HG03280 (cell line): ENCODE measurements around the gene SLC35B2.
A peak's percentile ranks its signal among the peaks of the same experiment; 100 is the strongest.

Source experiments
- ATAC-seq: cut with Tn5 transposase; IDR thresholded peaks from one replicate; pipeline ENCODE4 v1.9.1; 2021; ENCODE audit warnings: mild to moderate bottlenecking, moderate library complexity; ENCODE audit not compliant: unreplicated experiment

The SLC35B2 gene

DNA sequence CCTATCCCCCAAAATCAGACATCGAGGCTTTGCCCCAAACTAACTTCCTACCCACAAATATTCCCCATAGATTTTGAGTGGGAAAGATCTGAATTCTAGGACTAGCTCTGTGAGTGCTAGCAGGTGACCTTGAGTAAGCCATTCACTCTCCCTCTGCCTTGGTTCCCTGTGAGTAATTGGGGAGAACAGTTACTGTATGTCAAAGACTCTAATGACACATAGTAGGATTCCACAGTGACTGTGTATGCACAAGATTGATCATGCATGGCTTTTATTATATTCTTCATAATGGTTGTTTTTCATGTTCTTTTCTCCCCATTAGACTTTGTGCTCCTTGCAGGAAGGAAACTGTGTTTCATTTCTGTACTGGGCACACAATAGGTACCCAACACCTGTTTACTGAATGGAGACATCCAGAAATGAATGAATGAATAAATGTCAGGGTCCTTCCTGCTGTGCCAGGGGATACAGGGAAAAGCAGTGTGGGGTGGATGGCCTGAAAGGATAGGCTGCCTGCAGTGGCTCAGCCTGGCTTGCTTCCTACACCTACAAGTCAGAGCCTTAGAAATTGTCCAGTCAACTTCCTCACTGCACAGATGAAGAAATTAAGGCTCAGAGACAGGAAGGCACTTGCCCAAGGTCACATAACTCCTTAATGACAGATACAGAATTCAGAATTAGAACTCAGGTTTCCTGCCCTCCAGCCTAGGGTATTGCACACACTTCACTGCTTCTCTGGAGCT is 12.0 kb upstream of the SLC35B2 start:
- ATAC-seq, result no peak

DNA sequence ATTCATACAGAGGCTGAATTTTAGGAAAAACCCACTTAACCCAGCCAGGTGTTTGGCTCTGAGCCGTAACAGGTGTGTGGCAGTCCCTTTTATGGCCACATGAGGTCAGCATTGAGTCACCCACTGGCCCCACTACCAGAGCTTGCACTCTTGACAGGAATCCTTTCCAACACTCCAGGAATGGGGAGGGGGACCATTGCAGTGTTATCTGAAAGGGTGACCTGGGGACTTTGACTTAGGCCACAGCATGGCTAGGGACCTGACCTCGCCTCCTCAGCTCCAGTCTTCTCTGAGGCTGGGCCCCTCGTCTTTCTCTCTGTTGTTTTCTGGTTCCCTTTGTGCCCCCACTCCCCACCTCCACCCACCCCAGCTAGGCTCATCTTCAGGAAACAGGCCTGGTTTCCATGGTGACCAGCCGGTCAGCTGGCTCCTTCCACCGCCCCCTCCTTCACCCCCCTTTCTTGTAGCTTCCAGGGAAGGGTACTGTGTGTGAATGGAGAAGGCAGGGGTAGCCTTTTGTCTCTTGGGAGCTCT is 10.8 kb upstream of the SLC35B2 start:
- no peak for ATAC-seq

DNA sequence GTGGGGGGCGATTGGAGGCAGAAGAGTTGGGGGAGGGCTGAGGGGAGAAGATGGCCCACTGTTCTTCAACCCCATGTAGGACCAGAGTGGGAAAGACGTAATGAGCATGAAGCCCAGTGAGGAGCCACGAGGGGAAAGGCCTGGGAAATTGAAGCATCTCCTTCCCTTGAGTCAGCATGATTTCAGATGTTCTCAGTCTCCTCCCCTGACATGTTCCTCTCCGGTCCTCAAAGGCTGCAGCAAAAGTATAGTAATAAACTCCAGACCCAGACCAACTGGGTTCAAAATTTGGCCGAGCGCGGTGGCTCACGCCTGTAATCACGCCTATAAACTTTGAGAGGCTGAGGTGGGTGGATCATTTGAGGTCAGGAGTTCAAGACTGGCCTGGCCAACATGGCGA is 9.9 kb upstream of the SLC35B2 start:
- ATAC-seq, result no peak

DNA sequence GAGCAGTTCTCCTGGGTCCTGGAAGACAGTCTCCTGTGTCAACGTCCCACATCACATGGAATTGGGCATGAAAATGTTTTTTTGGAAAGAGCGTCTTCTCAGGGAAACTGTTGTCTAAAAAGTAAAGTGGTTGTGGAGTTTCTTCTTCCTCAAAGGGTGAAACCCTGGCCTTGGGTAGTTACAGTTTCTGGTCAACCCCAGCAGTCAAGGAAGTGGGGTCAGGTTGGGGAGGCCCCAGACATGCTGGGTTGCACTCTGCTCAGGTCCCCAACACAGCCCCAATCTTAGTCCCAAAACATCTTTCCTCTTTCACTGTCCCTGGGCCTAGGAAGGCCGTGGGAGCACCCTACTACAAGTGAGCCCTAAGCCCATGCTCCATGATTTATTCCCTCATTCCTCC is 9.0 kb upstream of the SLC35B2 start:
- ATAC-seq, result peak; percentile 35

DNA sequence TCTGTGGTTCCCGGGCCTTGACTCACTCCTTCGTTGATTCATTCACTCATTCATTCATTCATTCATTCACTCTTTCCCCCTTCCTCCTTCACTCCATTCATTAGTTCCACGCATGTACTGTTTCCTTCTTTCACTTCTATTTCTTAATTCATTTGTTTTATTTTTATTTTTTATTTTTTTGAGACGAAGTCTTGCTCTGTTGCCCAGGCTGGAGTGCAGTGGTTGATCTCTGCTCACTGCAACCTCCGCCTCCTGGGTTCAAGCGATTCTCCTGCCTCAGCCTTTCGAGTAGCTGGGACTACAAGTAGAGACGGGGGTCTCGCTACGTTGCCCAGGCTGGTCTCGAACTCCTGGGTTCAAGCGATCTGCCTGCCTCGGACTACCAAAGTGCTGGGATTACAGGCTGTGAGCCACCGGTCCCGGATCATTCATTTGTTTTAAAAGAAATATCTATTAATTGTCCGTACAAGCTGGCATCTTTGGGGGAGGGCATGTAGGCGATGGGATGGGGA is 8.4 kb upstream of the SLC35B2 start:
- no peak for ATAC-seq

DNA sequence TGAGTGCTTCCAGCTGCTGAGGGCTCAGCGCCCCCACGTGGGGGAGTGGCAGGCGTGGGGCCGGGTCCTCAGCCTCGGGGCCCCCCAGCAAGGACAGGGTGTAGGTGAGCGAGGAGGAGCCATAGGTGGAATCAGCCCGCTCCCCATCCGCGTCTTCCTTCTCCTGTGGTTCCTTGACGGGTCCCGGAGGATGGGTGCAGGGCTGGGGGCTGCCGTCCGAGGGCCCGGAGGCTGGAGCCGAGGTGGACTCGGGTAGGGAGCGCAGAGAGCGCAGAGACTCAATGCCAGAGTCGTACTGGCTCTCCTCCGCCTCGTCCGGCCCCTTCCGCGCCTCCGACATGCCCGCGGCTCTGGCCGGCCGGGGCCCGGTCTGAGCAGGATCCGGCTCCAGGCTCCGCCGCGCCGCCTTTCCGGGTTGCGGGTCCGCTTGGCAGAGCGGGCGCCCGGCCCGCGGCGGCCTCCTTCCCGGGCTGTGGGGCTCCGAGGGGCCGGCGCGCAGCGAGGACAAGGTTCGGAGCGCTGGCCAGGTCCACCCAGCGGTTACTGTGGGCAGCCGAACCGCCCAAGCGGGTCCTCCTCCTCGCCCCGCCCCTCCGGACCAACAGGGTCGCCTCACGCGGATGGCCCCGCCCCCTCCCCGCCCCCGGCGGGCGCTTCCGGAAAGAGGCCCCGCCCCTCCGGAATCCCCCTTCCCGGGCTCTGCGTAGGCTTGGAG is 7.8 kb upstream of the SLC35B2 start, which contains the start of gene NFKBIE:
Gene NFKBIE (minus strand): TSS at position 545 of the 715 bp plus-strand sequence. CDS start 205 bp downstream, at position 340.
- ATAC-seq, result peak; percentile 45

DNA sequence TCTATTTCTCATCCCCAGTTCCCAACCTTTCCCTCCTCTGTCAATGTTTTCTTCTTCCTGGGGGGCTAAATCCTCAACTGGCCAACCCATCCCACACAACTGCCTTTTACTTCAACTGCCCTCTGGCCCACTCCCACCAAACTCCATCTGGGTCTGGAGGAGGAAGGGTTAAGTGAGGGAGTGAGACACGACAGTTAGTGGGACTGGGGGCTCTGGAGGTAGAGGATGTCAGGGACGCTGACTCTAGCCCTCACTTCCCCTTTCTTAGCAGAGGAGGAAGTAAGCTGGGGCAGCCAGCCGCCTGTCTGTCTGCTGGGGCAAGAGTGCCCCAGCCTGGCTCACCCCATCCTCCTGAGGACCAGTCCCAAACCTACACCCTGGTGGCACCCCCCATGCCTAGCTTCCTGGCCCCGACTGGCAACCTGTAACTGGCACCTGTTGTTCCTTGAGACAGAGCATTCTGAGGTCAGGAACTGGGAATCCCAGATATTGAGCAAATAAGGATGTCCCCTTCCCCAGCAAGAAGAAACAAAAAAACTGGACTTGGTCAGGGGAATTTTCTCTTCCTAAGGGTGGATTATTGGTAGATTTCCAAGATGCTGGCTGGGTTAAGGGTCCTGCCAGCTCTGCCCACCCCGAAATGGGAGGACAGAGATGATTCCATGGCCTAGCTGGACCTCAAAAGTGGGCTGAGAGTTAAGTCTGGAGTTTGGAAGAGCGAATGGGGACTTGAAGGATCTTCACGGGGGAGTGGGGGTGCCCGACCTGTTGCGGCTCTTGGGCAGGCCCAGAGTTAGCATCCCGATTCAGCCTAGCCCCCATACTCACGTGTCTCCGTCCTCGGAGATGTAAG is 7.1 kb upstream of the SLC35B2 start:
- ATAC-seq, result peak; percentile 30

DNA sequence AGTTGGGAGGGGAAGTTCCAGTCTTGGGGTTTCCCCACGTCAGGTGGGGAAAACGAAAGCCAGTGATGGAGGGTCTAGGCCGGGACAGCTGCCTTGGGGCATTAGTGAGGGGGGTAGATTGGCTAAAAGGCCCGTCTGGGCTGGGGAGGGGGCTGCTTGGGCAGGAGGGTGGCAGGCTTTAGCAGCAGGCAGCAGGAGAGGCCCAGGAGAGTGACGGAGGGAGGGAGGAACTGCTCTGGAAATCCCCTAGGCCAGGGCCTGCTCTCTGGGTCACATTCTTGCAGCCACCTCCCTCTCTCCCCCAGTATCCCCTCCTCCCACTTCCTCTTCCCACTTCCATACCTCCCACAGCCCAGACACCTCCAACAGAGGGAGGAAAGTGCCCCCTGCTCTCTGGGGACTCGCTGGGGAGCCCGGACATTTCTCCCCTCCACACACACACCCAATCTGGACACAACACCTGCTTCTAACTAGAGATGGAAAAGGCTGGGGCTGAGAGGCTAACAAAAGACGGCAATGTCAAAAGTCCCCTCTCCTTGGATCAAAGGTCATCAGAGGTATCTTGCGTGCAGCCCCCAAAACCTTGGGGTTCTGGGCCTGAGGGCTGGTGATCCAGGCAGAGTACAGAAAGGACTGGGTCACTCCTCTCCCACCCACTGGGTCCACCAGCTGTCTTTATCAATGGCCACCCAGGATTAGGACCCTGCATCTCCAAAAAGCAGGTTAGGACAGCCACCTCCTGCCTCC is 6.2 kb upstream of the SLC35B2 start:
- ATAC-seq, result no peak

DNA sequence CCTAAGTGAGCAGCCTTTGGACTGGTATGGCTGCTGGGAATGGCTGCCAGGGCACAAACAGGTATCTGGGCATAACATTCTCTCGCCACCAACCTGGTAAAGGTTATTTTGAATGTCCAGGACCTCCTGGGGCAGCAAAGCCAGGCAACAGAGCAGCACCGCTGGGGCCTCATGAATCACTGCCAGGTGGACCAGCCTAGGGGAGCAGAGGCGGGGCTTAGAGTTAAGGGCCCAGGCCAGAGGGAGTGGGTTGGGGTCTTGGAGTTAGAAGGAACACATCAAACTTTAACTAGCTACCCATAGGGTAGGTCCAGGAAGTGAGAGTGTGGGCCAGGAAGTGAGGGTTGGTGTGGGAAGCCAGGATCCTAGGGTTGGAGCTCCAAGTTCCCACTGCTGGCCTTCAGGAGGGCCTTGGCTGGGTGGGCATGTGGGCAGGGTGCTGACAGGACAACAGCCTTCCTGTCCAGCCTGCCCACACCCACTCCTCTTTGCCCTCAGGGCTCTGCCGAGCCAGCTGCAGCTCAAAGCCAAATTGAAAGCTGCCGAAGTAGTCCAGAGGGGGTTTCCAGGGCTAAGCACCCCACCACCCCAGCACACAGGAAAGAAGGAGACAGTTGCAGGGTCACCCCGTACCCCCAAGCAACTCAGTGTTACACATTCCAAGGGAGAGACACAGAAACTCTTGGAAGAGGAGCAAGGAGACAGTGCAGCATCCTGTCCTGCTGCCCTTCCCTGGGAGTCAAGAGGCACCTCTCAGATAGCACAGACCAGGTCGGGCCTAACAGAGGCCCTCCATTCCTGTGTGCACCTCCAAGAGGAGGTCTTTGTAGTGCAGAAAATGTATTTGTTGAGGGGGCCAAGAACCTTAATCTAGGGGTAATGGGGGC is 5.4 kb upstream of the SLC35B2 start:
- no peak for ATAC-seq

DNA sequence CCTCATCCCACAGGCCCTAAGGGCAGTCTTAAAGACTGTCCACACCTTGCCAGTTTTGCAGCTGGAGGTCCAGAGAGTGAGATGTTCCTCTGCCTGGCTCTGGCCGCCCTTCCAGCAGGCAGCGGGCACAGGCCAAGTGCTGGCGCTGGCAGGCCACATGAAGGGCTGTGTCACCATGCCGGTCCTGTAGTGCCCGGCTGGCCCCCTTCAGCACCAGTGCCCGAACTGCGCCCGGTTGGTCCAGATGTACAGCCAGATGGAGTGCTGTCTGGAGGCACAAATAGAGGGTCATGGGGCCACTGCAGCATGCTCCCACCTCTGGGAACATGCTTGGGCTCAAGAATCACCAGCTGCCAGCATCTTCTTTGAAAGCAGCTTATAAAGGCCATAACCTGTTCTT is 4.3 kb upstream of the SLC35B2 start:
- ATAC-seq, result no peak

DNA sequence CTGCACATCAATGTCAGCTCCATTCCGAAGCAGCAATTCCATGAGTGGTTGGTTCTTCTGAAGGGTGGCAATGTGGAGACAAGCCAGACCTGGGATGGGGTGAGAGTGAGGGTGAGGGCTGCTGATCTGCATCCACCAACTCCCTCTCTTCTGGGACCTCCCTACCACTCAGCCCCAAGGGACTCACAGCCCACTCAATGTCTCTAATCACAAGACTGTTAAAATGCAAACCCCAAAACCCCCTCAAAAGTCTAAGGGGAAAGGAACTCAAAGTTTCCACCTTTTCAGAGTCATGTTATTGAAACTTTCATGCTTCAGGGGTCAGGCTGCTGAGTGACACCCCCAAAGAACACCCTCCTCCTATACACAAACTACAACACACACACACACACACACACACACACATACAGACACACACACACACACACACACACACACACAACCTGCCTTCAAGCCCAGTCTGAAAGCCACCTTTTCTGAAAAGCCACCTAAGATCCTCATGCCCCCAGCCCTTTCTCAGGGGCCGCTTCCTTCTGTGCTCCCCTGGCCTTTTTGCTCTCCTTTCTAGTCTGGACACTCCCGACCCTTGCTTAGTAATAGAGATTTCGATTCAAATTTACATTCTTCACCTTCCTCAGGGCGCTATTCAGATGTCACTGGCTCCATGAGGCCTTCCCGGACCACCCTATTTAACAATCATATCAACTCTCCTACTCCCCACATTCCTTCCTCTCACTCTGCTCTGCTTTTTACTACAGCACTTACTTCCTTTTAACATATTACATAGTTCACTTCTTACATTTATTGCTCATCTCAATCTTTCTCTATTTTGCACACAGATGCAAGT is 3.3 kb upstream of the SLC35B2 start:
- no peak for ATAC-seq

DNA sequence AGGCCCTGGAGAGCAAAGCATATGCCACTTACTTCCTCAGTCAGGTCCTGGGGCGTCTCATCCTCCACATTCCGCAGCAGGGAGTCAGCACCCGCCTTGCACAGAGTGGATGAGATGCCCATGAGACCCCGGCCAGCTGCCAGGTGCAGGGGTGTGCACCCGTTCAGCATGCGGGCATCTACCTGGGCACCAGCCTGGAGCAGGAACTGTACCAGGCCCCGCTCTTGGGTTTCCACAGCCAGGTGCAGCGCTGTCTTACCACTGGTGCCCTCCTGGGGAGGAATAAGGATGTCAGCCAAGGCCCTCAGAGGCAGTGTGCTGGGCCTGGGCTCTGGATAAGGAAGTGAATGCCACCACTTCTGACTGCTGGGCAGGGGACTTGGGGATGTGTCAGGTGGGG is 2.7 kb upstream of the SLC35B2 start:
- ATAC-seq, result no peak

DNA sequence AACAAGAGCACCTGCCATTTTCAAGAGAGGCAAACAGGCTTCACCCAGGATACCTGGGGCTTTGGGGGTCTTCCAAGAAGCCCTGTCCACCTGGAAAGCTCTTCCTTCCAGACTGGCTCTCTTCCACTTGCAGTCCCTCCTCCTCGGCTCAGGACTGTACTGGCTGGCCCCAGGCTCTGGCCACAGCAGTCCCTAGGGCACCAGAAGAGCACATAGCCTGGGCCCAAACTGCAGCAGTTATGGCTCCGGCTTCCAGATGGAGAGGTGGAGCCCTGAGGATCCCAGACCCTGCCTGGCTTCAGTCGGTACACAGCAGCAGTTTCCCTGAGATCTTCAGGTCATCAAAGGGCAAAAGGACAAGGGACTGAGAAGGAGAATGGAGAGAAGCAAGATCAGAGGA is 1.6 kb upstream of the SLC35B2 start:
- no peak for ATAC-seq

DNA sequence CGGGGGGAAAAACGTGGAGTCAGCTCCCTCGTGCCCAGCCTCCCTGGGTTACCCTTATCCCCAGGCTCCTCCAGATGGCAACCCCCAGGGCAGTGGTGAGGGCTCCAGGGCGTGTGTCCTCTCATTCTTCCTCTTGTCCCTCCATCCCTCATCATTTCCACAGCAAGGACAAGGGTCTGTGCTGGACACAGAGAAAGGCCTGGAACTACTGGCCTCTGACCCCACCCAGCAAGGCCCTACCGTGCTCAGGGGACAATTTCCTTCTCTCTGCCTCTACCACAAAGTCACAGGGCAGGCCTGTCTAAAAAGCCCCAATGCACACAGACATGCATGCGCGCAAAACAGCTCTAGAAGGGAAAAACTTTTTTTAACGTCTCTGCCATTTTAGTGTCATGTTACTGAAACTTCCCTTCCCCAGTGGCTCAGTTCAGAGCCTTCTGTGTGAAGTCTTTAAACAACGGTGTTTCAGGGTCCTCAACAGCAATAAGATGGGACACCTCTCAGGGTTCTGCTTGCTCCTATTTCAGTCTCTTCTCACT is 1.1 kb upstream of the SLC35B2 start:
- no peak for ATAC-seq

DNA sequence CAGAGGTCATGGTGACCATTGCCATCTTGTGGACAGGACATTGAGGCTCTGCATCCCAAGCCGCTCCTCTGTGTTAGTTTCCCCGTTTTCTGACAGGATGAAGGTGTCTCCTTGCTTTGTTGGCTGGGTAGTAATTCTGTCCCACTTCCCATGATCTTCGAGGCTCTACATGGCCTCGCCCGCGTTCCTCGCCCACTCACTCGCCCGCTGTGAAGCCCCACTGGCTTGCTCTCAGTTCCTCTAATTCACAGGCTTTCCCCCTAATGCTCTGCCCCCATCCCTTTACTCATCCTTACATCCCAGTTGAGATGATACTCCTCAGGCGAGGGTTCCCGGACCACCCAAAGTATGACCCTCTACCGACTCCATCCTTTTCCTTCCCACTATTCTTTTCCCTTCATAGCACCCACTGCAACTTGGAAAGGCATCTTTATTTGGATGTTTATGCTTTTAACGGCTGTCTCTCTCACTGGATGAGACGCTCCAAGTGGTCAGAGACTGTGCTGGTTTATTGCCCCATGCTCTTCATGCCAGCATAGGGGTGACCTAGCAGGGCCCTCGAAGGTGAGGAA is 511 bp upstream of the SLC35B2 start:
- ATAC-seq, result peak; percentile 10

DNA sequence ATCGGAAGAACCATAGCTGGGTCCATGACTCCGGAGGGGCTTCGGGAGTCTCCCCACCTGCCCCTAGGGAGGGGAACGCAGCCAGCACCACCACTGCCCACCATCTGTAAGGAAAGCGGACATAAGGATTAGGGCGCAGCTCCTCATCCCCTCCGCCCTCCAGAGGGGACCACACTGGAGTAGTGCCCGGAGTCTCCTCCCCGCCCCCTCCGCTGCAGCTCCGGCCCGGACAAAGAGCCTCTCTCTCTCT is 628 bp downstream of the SLC35B2 start:
- ATAC-seq, result peak; percentile 1

DNA sequence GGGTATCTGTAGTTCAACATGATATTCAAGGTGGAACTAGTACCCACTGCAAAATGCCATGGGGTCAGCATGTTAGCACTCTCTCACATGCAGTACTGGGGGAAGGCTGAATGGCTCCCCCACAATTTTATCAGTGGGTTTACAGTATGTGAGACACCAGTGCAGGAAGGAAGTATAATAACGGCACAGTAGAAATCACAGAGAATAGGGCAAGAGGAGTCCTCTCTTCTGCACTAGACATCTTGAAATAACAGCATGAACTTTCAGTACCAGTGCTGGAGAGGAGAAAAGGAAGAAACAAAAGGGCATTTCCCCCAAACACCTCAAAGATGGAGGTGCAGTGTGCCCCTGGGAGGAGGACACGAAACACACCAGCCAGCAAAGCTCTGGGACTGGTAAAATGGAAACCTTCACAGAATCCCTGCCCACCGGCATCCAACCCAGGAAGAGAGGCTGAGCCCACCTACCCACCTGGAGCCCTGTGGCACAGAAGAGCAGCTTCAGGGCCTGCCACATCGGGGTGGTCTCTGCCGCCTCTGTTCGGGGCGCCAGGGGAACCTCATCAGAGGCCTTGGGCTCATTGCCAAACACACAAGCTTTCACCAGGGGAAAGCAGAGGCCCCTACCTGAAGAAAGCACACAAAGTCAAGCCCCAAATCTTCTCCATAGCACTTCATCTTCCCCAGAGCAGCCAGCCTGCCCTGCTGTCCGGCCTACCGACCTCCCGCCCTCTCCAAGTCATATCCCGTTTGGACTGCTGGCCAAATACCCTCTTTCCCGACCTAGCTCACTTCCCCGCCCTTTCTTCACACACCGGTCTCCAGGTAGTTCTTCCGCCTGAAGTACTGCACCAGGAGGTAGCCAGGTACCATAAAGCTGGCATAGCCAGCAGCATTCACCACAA is 1.2 kb downstream of the SLC35B2 start:
- no peak for ATAC-seq
